ENCODE measurements around the gene SIGLEC14.

GRCh38 chr19:51593969-51594773, 52.5 kb downstream of the SIGLEC14 start:
- peak; percentile 29 for TF ChIP-seq CTCF (IDR thresholded peaks at IDR 0.05; ENCODE audit: poor library complexity, severe bottlenecking)
- peak; percentile 43 for TF ChIP-seq SMC3 (conservative IDR thresholded peaks at IDR 0.05; ENCODE audit: poor library complexity)
- no peak for TF ChIP-seq EZH2 (IDR thresholded peaks at IDR 0.05; ENCODE audit: borderline replicate concordance, insufficient read depth, low read length, poor library complexity, severe bottlenecking)
- TF ChIP-seq REST (IDR thresholded peaks at IDR 0.05; ENCODE audit: borderline replicate concordance), result peak; percentile 67
- TF ChIP-seq POLR2AphosphoS5 (IDR thresholded peaks at IDR 0.05), result peak; percentile 73
- TF ChIP-seq EP300 (conservative IDR thresholded peaks at IDR 0.05; ENCODE audit: poor library complexity, severe bottlenecking), result no peak
- peak; percentile 84 for TF ChIP-seq TAF1 (IDR thresholded peaks at IDR 0.05; ENCODE audit: low read depth)
- TF ChIP-seq RAD21 (conservative IDR thresholded peaks at IDR 0.05), result no peak
- TF ChIP-seq MXI1 (conservative IDR thresholded peaks at IDR 0.05; ENCODE audit: poor library complexity, severe bottlenecking), result peak; percentile 75
